ENCODE measurements around the gene CSNK1G2.
"Not testable (repeated sequence)": the region's sequence is repeated elsewhere in the genome, so short reads cannot be mapped to it uniquely, and the experiment has no call there.

The CSNK1G2 gene

DNA sequence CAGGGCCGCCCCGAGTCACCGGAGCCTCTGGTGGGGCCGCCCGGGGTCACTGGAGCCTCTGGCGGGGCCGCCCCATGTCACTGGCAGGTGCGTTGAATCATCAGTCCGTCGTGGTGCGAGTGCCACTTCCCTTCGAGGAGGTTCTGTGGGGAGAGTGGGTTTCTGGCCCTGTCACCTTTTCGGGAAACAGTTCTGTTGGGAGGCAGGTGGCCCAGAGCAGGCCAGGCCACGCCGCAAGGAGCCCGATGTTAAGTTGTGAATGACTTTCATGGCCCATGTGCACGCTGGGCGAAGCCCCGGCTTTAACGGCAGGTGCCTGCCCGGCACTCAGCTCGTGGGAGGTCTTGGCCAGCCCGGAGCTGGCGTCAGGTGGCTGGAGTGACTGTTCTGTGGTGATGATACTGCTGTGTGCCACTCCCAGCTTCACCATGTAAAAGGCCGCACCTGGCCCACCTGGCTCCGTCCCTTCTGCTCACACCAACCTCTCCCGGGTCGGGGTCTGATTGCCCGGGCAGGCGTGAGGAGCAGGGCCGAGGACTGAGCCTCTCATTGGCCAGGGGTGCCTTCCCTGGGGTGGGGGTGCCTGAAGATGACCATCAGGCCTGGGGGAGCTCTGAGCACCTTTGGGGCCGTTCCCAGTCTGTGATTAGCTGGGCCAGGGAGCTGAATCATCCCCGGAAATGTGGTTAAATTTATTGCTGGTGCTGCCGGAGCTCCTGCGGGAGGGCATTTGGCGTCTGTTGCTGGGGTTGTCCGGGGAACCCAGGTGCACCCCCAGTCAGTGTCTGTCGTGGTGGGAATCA, 29.2 kb downstream of the CSNK1G2 start:
- no peak for DNase-seq

DNA sequence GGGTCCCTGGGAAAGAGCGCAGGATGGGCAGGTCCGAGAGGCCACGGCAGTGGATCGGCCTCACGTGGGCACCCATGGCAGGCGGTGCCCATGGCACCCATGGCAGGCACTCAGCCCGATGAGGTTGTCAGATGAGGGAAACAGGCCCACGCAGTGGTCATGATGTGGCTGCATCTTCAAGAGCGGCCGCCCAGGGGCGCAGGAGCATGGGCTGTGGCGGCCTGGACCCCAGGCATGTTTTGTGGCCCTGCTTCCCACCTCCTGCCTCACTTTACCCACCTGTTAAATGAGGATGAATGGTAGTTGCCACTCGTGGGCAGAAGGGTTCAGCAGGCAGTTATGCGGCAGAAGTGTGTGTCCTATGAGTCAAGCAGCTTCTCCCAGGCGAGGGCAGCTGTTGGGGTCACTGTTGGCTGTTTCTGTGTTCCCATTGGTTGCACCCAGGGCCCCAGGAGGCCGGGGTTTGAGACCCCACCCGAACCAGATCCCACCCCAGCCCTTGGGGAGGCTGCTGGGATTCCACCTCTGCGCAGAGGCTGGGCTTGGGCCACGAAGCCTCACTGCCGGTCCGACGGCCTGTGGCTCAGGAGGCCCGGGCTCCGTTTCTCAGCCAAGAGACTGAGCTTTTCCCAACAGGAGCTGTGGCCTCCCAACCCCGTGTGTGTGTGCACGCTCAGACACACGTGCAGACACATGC, 30.0 kb downstream of the CSNK1G2 start:
- DNase-seq = no peak

DNA sequence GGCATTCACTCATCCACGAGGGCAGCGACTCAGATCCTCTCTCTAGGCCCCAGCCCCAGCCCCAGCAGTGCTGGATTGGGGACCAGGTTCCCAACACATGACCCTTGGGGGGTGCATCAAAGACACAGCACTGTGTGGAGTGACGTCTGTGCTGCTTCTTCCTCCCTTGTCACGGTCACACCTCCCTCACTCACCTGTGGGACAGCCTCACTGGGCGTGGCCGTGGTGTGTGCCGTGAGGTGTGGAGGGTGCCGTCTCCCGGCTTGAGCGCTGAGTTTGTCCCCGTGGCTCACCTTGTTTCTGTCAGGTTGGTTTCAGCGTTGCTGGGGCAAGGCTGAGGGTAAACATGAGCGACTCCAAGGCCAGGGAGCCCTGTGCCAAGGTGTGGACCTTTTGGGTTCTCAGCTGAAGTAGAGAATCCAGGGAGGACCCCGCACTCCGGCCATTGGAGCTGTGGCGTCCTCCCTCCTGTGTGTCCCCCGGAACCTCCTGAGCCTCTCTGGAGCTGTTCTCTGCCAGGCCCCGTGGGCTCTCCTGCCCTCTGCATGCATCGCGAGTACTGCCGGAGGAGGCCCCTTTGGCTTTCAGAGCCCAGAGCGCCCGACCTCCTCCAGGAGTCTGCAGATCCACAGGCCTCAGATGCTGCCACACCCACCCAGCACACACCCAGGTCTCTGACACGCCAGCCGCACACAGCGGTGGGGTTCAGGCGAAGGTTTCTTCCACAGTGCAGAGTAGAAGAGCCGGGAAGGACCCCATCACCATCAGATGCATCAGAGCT, 33.6 kb downstream of the CSNK1G2 start:
- no peak for DNase-seq

DNA sequence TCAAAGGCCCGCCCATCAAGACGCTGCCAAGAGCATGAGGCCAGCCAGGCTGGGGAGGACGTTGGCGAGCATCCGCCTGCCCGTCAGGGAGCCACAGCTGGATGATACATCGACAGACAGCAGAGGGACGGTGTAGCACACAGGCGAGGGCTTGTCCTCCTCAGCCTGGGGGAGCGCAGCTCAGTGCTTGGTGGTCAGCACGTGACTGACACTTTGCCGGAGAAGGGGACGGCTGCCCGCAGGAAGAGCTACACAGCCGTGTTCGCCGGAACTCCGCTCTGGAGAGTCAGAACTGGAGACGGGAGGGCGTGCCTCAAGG, 34.1 kb downstream of the CSNK1G2 start:
- DNase-seq = no peak

DNA sequence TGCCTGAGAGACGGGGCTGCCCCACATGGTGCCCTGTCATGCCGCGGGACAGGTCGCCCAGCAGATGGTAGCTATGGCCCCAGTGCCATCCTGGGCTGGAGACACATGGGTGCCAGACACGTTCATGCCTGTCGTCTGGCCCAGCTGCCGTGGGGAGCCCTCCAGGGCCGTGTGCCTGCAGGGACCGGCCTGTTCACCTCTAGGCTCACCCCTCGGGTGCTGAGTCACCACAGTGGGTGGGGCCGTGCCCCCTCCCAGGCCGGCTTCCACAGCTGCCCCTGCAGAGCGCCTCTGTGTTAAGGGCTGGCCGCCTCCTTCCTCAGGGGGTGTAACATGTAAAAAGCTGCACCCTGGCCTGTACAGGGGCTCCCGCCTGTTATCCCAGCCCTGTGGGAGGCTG, 36.1 kb downstream of the CSNK1G2 start:
- DNase-seq = no peak

DNA sequence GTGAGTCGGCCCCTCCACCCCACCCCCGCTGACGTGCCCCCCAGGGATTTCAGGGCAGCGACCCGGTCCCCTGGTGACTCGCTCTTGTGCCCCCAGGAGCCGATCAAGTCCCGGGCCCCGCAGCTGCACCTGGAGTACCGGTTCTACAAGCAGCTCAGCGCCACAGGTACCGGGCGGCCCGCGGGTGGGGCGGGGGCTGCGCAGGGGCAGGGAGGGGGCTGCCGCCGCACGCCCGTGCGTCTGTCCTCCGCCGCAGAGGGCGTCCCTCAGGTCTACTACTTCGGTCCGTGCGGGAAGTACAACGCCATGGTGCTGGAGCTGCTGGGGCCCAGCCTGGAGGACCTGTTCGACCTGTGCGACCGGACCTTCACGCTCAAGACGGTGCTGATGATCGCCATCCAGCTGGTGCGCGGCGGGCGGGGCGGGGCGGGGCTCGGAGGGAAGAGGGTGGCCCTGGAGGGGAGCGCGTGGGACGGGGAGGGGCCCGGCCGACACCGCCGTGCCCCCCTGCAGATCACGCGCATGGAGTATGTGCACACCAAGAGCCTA, 37.4 kb downstream of the CSNK1G2 start:
- no peak for DNase-seq

DNA sequence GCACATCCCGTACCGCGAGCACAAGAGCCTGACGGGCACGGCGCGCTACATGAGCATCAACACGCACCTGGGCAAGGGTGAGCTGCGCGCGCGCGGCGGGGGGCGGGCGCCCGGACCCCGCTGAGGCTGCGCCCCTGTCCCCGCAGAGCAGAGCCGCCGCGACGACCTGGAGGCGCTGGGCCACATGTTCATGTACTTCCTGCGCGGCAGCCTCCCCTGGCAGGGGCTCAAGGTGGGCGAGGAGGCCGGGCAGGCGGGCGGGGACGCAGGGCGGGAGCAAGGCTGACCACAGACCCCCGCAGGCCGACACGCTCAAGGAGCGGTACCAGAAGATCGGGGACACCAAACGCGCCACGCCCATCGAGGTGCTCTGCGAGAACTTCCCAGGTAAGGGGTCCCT, 38.0 kb downstream of the CSNK1G2 start:
- no peak for DNase-seq

DNA sequence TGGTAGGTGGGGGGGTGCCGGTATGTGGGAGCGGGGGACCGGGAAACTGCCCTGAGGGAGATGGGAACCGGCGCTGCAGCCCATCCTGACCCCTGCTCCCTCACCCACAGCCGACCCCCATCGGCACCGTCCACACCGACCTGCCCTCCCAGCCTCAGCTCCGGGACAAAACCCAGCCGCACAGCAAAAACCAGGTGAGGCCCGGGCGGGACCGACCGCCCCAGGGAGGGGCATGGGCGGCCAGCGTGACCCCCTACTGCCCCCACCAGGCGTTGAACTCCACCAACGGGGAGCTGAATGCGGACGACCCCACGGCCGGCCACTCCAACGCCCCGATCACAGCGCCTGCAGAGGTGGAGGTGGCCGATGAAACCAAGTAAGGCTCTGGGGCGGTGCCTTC, 38.7 kb downstream of the CSNK1G2 start:
- no peak for DNase-seq

DNA sequence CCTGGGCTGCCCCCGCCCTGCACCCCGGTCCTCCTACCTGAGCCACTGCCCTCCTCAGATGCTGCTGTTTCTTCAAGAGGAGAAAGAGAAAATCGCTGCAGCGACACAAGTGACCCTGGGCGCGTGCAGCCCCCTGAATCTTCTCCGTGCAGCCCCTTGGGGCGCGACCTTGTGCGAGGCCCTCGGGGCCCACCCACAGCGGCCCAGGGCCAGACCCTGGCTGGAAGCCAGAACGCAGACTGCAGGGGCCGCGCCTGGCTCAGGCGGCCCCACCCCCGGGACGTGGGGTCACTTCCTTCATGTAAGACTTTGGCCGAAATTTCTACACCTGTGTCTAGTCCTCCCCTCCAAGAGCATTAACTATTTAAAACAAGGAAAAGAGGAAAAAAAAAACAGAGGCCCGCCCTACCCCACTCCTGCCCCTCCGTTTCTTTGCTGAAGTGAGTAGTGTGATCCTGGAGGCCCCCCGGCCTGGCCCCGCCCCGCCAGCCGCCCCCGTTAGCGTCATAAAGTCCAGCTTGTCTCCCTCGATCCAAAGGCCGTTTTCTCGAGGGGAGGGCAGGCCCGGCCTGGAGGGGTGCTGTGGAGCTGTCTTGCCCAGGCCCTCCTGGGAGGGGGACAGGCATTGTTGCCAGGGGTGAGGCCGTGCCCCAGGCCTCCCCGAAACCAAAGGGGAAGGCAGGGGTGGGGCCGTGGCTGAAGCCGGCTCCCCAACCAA, 39.3 kb downstream of the CSNK1G2 start:
- no peak for DNase-seq

DNA sequence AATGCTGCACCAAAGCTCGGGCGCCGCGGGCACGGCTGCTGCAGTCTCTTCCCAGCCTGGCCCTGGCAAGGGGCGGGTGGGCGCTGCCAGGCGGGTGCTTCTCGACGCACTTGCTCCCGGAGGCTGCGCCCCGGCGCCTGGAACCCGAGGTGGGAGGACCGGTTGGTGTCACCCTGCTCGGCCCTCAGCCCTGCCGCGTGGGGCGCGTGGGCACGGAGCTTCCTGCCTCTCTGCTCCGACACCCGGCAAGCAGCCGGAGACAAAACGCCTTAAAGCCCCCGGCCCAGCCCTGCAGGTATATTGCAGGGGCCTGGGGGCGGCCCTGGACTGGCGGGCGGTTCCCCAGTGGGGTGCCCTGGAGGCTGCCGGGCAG, 39.8 kb downstream of the CSNK1G2 start:
- DNase-seq = no peak

DNA sequence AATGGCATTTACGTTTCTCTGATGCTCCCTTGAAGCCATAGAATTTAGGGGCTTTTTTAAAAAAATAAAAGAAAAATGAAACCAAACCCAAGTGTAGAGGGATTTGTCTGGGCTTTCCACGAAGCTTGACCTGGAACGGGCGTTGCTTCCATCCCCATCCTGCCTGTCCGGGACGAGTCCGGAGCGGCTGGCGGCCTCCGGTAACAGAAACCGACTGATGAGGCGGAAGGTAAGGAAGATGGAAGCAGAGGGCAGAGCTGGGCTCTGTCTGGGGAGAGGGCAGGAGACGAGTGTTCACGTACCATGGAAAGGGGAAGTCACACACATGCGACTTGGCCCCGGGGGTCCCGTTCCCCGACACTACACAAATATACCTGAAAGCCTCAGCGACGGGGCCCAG, 40.3 kb downstream of the CSNK1G2 start:
- DNase-seq = no peak

DNA sequence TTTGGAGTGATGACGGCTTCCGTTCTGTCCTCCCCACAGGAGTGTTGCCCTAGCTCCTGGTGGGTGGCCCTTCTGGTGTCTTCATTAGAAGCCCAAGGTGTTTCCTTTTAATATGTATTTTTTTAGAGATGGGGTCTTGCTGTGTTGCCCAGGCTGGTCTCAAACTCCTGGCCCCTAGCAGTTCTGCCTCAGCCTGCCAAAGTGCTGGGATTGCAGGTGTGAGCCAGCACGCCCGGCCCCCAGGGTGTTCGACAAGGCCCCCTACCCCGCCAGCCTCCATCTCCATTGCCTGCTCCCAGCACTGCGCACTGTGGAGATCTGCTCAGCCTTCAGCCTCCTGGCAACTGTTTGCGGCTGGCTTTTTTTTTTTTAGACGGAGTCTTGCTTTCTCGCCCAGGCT, 43.4 kb downstream of the CSNK1G2 start:
- DNase-seq = no peak

DNA sequence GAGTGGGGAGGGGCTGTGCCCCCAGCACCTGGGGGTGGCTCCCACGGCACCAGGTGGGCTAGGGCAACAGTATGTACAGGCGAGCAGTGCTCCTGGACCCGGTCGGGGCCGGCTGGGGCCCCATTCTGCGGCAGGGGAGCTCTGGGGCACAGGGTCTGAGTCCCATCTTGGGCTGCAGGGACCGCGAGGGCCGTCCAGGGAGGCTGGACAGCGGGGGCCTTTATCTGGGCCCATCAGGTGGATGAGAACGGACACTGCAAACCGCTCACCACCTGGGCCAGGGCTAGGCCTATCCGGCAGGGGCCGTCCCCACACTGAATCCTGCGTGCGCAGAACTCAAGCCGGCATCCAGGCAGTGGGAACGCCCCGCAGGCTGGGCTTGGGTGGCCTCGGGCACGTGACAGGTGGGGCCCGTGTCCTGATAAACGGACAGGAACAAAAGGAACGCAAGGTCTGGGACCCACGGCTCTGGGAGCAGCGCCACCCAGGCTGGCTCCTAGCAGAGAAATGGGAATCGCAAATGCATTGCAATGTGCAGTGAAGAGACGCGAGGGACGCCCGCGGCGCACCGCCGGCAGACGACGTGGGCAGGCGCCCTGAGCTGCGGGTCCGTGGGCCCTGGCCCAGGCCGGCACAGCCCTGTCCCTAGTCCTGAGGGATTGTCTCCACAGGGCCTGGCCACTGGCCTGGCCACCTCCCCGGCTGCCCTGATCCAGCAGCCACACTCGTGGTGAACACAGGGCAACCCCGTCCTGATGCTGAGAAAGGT, 44.8 kb downstream of the CSNK1G2 start:
- DNase-seq = no peak

DNA sequence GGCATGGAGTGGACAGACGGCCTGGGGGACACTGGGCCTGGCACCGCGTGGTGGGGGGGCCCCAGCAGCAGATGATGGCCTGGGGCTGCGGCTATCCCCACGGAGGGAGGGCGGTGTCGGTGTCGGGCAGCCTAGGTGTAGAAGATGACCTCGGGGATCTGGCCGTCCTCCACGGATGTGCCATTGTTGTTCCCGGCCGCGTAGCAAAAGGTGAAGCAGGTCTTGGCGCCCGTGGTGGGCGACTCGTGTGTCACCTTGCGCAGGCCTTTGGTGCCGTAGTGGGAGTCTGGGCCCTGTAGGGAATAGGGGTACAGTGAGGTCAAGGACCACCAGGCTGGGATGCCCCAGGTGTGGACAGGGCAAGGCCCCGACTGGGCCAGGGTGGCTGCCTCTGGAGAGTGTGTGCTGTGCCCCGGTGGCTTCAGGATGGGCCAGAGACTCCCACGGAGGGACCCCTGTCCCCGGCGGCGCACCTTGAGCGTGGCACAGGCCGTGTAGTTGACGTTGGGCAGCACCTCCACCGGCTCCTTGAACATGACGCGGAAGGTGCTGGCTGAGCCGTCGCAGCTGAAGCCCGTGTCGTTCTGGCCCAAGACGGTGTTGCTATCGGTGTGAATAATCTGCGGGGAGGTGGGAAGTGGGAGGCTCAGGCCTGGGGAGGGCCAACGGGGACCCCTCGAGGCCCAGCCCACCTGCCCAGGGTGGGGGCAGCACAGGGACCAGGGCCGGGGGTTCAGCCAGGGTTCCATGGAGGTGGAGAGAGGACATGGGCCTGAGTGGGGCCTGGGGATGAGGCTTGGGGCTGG, 45.6 kb downstream of the CSNK1G2 start:
- no peak for DNase-seq

DNA sequence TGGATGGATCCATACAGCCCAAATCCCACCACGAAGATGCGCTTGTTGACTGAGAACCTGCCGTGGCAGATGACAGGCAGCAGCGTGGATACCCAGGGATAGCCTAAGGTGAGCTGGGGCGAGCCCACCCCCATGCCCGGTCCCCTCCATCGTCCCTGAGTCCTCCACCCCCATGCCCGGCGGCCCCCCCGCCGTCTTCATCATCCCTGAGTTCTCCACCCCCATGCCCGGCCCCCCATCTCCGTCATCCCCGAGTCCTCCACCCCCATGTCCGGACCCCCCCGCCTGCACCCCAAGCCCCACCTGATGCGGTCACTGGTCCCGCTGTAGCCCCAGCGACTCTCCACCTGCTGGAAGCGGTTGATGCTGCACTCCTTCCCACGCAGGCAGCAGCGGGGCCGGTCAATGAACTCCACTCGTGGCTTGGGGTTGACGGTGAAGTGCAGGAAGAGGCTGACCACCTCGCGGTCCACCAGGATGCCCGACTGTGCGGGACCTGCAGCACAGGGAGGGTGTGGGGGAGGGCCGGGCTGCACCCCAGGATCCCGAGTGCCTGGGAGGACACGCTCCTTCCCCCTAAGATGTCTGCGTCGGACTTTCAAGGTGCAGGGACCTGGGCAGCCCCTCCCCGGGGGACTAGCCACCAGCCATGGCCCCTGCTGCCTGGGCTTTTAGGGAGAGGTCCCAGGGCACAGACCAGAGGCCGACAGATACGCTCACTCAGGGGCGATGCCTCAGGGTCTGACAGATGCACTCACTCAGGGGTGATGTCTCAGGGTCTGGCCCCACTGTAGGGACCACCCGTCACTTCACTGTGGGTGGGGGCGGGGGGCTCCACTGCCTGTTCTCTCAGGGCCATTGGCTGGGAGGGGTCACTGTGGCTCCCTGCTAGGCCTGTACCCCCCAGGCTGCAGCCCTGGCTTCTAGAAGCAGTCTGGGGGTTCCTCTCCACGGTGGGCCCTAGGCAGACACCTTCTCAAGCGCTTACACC, 46.5 kb downstream of the CSNK1G2 start:
- DNase-seq = no peak

DNA sequence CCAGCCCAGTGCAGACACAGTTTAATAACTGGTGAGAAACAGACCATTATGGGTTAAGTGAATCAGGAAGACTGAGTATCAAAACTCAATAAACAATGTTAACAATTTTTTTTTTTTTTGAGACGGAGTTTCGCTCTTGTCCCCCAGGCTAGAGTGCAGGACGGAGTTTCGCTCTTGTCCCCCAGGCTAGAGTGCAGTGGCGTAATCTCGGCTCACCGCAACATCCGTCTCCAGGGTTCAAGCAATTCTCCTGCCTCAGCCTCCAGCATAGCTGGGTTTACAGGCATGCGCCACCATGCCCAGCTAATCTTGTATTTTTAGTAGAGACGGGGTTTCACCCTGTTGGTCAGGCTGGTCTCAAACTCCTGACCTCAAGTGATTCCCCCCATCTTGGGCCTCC, 47.5 kb downstream of the CSNK1G2 start:
- DNase-seq = not testable (repeated sequence)

DNA sequence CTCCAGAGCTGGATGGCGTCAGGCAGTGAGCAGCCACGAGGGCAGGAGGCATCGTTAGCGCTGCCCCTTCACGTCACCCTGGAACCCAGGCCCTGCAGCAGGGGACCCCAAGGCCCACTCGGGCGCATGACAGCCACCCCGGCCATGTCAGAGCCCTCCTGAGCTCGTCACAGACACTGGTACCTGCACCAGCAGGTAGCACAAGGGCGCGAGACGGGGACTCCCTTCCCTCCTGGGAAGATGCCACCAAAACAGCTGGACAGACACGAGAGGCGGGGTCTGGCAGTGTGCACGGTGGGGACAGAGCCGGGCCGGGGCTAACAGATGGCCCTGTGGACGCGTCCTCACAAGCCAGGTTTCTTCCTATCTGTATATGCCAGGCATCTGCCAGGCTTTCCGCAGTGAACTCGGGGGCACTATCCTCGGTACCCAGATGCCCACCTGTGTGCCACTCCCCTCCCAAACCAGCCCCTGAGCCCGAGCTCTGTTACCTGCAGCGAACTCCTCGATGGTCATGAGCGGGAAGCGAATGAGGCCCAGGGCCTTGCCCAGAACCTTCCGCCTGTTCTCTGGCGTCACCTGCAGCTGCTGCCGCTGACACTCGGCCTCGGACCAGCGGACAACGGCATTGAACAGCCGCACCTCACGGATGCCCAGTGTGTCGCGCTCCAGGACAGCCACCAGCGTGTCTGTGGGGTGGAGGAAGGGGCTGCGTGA, 48.7 kb downstream of the CSNK1G2 start:
- no peak for DNase-seq

DNA sequence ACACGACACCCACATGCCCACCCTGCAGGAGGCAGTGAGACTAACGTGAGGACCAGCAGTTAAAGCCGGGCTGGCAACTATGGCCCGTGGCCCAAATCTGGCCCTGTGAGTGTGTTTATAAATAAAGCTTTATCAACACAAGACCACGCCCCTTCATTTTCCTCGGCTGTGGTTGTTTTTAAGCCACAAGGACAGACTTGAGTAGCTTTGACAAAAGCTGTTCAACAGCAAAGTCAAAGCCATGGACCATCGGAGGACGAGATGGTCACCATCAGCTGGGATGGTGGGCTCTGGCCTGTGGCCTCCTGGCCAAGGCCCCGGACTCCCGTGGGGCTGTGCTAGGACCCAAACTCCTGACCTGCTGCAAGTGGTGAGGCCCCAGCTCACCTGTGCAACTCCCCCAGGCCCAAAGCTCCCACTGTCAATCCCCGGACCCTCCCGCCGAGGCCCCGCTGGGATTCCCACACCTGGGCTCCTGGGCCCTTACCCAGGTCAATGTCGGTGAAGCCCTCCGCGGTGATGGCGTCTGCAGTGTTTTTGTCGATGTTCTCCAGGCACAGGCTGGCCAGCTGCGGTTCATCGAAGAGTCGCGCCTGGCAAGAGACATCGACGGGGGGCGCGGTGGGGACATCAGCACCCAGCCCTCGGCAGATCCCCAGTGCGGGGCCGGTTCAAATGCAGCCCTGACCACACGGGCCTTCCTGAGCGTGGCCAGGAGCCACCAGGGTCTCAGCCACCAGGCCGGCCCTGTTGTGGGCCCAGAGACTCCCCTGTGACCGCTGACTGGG, 49.5 kb downstream of the CSNK1G2 start:
- DNase-seq = no peak
